Mesothelial cell of epicardium (in vitro differentiated cells): ENCODE data around the gene KCNT1. TPM values are rescaled to one million over a fixed set of nuclear protein-coding genes. Genes with fewer than 3 reads are reported as not detected.

Source experiments
- DNase-seq, 2 experiments: peaks; one replicate each; pipeline ENCODE4 v3.0.0; 2021; ENCODE audit warnings: low spot score in 2 of 2; ENCODE audit not compliant: unreplicated experiment in 2 of 2
- H3K27ac Mint-ChIP-seq: 2 replicates; pipeline ENCODE4 v1.8.0; 2021; ENCODE audit warnings: mixed read lengths
- H3K27me3 Mint-ChIP-seq: 2 replicates; pipeline ENCODE4 v1.8.0; 2021; ENCODE audit warnings: low read depth, mixed read lengths
- H3K36me3 Mint-ChIP-seq: 2 replicates; pipeline ENCODE4 v1.8.0; 2021; ENCODE audit warnings: mixed read lengths
- H3K4me1 Mint-ChIP-seq: 2 replicates; pipeline ENCODE4 v1.8.0; 2021; ENCODE audit warnings: mixed read lengths
- H3K4me3 Mint-ChIP-seq: 2 replicates; pipeline ENCODE4 v1.8.0; 2021; ENCODE audit warnings: mild to moderate bottlenecking, moderate library complexity, mixed read lengths
- H3K9me3 Mint-ChIP-seq: 2 replicates; pipeline ENCODE4 v1.8.0; 2021; ENCODE audit warnings: mixed read lengths
- total RNA-seq: library from RNA; stranded (reverse); gene quantifications from 3 replicates; pipeline ENCODE4 v1.2.1, GENCODE V29; 2021
- TF ChIP-seq, protein P1 (sequence below): fragments of 200-600 bp; sonication (generic); IDR thresholded peaks from one replicate; pipeline ENCODE4 v1.5.0; 2021; ENCODE audit warnings: antibody characterized with exemption; ENCODE audit not compliant: unreplicated experiment

KCNT1 gene
- total RNA-seq, 1 donor from 2014 or later = not detected

DNA sequence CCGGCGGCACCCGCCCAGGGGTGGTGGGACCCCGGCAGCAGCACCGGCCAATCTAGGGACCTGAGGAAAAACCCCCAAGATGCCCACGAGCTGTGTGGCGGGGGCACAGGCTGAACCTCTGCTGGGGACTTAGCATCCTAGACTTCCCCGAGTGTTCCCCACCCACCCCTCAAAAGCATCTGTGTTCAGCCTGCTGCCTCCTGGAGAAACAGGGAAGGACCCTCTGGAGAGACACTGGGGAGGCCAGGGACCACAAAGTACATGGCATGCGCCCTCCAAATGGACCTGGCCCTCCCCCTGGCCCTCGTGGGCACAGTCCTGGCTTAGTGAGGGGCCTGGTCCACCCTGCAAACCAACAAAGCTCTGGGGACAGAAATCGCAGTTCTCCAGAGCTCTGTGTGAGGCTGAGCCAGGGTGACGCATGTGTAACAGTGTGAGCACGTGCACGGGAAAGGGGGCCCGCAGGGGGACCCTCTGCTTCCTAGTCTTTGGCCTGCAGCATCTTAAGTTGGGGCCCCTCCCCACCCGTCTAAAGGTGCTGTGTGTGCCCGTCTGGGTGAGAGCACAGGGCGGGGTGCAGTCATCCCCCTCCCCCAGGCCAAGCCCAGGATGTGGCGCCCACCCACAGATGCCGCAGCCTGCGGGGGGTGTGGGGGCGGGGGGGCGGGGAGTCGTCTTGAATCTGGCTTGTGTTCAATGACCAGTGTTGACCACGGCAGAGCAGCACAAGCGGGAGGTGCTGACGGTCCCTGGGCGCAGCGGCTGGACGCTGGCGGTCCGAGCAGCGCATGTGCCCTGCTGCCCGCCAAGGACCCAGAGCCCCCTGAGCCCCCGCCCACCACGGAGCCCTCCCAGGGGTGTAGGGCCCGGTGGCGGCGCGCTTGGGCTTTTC lies 672 bp upstream of the KCNT1 start:
- H3K27ac Mint-ChIP-seq = no peak overlapping the region
- no peaks in the 10 kb centered on the region for H3K9me3 Mint-ChIP-seq
- DNase-seq = no peak
- no peak overlapping the region for H3K4me3 Mint-ChIP-seq
- peaks cover 38% of the 10 kb centered on the region for H3K27me3 Mint-ChIP-seq
- no peaks in the 10 kb centered on the region for H3K36me3 Mint-ChIP-seq
- TF ChIP-seq, protein P1, sequence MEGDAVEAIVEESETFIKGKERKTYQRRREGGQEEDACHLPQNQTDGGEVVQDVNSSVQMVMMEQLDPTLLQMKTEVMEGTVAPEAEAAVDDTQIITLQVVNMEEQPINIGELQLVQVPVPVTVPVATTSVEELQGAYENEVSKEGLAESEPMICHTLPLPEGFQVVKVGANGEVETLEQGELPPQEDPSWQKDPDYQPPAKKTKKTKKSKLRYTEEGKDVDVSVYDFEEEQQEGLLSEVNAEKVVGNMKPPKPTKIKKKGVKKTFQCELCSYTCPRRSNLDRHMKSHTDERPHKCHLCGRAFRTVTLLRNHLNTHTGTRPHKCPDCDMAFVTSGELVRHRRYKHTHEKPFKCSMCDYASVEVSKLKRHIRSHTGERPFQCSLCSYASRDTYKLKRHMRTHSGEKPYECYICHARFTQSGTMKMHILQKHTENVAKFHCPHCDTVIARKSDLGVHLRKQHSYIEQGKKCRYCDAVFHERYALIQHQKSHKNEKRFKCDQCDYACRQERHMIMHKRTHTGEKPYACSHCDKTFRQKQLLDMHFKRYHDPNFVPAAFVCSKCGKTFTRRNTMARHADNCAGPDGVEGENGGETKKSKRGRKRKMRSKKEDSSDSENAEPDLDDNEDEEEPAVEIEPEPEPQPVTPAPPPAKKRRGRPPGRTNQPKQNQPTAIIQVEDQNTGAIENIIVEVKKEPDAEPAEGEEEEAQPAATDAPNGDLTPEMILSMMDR = no peak
- H3K4me1 Mint-ChIP-seq = peaks cover 1% of the 10 kb centered on the region

DNA sequence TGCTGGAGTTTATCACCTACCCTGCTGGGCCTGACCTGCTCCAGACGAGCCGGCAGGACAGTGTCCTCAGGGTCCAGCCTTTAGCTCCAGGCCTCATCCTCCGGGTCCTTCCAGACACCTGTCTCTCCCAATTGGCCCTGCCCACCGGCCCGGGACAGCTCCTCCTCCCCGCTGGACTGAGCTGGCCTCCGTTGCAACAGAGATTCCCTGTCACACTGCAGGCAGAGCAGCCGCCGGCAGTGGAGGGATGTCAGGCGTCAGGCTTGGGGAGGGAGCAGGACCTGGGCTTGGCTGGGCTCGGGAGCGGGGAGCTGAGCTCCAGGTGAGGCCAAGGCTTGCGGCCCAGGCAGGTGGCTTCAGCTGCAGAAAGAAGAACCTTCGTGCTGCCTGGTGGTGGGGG lies 1.7 kb downstream of the KCNT1 start:
- peaks cover 1% of the 10 kb centered on the region for H3K4me1 Mint-ChIP-seq
- TF ChIP-seq, protein P1 = no peak
- no peaks in the 10 kb centered on the region for H3K36me3 Mint-ChIP-seq
- DNase-seq = no peak
- H3K27me3 Mint-ChIP-seq = peaks cover 43% of the 10 kb centered on the region
- H3K9me3 Mint-ChIP-seq = no peaks in the 10 kb centered on the region
- H3K4me3 Mint-ChIP-seq = no peak overlapping the region
- no peak overlapping the region for H3K27ac Mint-ChIP-seq

DNA sequence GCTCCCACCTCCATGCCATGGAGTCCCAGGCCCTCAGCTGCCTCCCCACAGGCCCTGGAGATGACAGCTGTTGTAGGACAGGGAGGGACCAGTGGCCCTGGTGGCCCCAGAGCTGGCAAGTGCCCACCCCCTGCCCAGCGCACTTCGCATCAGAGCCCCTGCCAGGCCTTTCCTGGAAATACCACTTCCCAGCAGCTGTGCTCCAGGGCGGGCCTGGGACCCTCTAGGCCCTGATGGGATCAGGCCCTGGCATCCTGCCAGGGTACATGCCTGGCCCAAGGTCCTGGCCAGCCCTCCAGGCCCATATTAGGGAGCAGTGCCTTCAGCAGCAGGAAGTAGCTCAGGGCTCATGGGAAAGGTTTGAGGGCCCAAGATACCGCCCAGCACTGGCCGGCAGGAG lies 2.5 kb downstream of the KCNT1 start:
- peaks cover 51% of the 10 kb centered on the region for H3K27me3 Mint-ChIP-seq
- H3K27ac Mint-ChIP-seq = no peak overlapping the region
- H3K36me3 Mint-ChIP-seq = no peaks in the 10 kb centered on the region
- H3K4me3 Mint-ChIP-seq = no peak overlapping the region
- H3K9me3 Mint-ChIP-seq = no peaks in the 10 kb centered on the region
- peaks cover 1% of the 10 kb centered on the region for H3K4me1 Mint-ChIP-seq
- TF ChIP-seq, protein P1 = no peak
- no peak for DNase-seq

DNA sequence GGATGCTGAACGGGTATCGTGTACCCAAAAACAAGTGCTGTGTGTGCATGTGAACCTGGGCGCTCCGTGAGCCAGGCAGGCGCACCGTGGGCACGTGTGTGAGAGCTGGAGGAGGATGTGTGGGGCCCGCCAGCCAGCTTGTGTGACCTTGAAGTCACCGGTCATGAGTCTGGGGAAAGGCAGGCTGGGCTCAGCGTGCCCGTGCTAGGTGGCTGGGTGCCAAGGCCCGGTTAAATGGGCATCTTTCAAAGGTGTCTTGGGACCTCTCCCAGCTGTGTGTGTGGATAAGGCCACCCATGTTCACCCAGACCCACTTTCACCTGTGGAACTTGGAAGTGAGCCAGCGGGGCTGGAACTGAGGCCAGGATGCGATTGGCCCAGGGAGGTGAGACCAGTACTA lies 3.4 kb downstream of the KCNT1 start:
- Mint-ChIP-seq H3K4me1 (peaks cover 1% of the 10 kb centered on the region), H3K36me3 (no peaks in the 10 kb centered on the region), H3K27me3 (peaks cover 57% of the 10 kb centered on the region), H3K9me3 (no peaks in the 10 kb centered on the region), H3K27ac (no peak overlapping the region), H3K4me3 (no peak overlapping the region)
- TF ChIP-seq, protein P1 = no peak
- DNase-seq = no peak

DNA sequence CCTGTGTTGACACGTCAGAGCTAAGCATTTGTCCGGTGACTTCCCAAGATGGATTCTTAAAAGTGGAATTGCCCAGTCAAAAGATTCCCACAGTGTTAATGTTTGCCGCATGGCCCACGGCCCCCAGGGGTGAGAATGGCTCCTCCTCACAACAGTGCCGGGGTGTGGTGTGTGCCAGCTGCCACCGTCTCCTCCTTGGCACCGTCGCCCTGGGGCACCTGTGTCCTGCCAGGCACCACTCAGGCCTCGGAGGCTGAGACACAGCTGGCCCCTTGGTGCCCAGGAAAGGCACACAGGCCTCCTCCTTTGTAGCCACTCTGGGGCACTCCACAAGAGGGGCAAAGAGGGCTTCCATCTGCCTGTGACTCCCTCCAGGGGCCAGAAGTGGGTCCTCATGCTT lies 4.3 kb downstream of the KCNT1 start:
- no peaks in the 10 kb centered on the region for H3K9me3 Mint-ChIP-seq
- H3K27ac Mint-ChIP-seq = no peak overlapping the region
- DNase-seq = no peak
- no peak overlapping the region for H3K4me3 Mint-ChIP-seq
- no peaks in the 10 kb centered on the region for H3K36me3 Mint-ChIP-seq
- H3K4me1 Mint-ChIP-seq = peaks cover 1% of the 10 kb centered on the region
- TF ChIP-seq, protein P1 = no peak
- H3K27me3 Mint-ChIP-seq = peaks cover 58% of the 10 kb centered on the region
